GM21381 (cell line): ENCODE results near the gene TRIM36.

Experiments used
- ATAC-seq: cut with Tn5 transposase; IDR thresholded peaks from one replicate; pipeline ENCODE4 v1.9.1; 2021; ENCODE audit warnings: mild to moderate bottlenecking, moderate library complexity; ENCODE audit not compliant: unreplicated experiment

Gene TRIM36

GRCh38 chr5:115166744-115167393, 2.8 kb downstream of the TRIM36 start:
- ATAC-seq = no peak

- ATAC-seq = no peak
Observed at GRCh38 chr5:115165790-115166189, 3.9 kb downstream of the TRIM36 start.

GRCh38 chr5:115160975-115161475, 8.7 kb downstream of the TRIM36 start:
- no peak for ATAC-seq

- no peak for ATAC-seq
Observed at GRCh38 chr5:115151208-115151805, 18.4 kb downstream of the TRIM36 start.

GRCh38 chr5:115150512-115150911, 19.2 kb downstream of the TRIM36 start:
- no peak for ATAC-seq

- ATAC-seq = no peak
Observed at GRCh38 chr5:115147052-115147451, 22.7 kb downstream of the TRIM36 start.

GRCh38 chr5:115136294-115136693, 33.4 kb downstream of the TRIM36 start:
- no peak for ATAC-seq

GRCh38 chr5:115132465-115132864, 37.2 kb downstream of the TRIM36 start:
- ATAC-seq = no peak

GRCh38 chr5:115126303-115126702, 43.4 kb downstream of the TRIM36 start:
- no peak for ATAC-seq

GRCh38 chr5:115124741-115125140, 45.0 kb downstream of the TRIM36 start:
- ATAC-seq = no peak

- ATAC-seq = no peak
Observed at GRCh38 chr5:115116001-115116400, 53.7 kb downstream of the TRIM36 start.

- no peak for ATAC-seq
Observed at GRCh38 chr5:115109840-115110239, 59.9 kb downstream of the TRIM36 start.

- no peak for ATAC-seq
Observed at GRCh38 chr5:115109356-115109755, 60.4 kb downstream of the TRIM36 start.

GRCh38 chr5:115100319-115100955, 69.3 kb downstream of the TRIM36 start:
- no peak for ATAC-seq

GRCh38 chr5:115098041-115098702, 71.5 kb downstream of the TRIM36 start:
- peak; percentile 80 for ATAC-seq

GRCh38 chr5:115097236-115097635, 72.5 kb downstream of the TRIM36 start:
- no peak for ATAC-seq

- no peak for ATAC-seq
Observed at GRCh38 chr5:115096034-115096769, 73.5 kb downstream of the TRIM36 start.

GRCh38 chr5:115087951-115088350, 81.8 kb downstream of the TRIM36 start:
- ATAC-seq = no peak

- ATAC-seq = no peak
Observed at GRCh38 chr5:115086473-115086872, 83.2 kb downstream of the TRIM36 start.

- ATAC-seq = no peak
Observed at GRCh38 chr5:115084246-115084793, 85.4 kb downstream of the TRIM36 start.
